Activated CD4-positive, alpha-beta T cell treated with anti-CD3 and anti-CD28 coated beads, Interleukin-2, amount 50 U/mL, for 48 hours (primary cell): ENCODE results near the gene EPHA7.

Source experiments
- DNase-seq, 2 experiments: peaks; one replicate each; pipeline ENCODE4 v3.0.0-alpha.2; 2020

The EPHA7 gene

DNA sequence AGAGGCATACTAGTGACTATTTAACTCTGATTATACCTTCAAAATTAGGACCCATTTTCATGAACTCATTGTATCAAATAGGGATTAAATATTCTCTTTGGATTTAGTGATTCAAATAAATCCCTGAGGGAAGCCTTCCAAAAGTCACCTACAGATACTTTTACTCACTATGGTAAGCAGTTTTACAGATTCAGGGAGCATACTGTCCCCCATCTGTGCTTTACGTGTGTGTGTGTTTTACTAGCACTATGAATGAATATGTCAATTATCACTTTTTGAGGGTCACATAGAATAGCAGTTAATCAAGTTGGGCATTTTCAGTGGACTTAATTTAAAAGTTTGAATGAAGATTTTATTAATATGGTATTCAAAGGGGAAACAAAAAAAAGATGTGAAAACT, 96.7 kb downstream of the EPHA7 start:
- DNase-seq, result no peak

DNA sequence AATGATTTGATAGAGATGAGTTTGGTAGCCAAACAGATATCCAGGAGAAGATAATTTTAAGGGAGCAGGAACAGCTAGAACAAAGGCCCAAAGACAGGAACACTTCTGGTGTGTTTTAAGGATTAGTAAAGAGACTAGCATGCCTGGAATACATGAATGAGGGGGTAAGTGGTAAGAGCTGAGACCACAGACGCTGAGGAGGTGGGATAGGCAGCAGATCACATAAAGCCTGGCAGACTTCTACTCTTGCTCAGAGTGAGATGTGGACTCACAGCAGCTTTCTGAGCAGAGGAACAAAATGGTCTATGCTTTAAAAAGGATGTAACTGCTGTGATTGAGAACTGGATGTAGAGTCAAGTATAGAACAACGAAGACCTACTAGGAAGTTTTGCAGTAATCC, 100.1 kb downstream of the EPHA7 start:
- DNase-seq, result no peak

DNA sequence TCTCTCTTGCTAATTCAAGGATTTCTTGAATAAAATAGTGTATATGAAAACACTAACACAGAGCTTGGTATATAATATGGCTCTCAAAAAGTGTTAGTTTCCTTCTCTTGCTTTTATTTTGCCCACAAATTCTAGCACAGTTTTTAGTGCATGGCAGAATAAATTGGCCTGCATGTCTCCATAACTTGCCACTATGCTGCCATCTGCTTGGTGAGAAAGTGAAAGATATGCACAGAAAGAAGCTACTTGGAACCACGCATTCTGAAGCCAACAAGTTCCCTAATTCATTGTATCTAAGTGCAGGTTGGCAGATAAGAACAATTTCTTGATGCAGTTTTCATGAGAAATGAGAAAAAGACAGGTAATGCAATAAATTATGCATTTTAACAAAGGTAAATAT, 101.2 kb downstream of the EPHA7 start:
- no peak for DNase-seq

DNA sequence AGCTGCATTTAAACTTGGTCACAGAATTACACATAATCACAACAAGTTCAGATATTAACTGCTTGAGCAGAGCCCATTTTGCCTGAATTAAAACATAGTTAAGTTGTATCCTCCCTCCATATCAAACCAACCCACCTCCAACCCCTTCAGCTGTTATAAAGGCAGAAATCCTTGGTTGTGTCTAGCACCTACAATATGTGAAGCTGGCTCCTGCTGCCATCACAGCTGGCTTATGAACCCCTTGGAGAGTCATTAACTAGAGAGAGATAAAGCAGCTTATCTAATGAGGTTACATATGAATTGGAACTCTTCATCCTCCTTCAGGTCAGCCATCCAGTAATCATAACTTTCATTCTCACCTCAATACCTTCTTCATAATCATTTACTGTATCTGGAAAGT, 101.8 kb downstream of the EPHA7 start:
- no peak for DNase-seq

DNA sequence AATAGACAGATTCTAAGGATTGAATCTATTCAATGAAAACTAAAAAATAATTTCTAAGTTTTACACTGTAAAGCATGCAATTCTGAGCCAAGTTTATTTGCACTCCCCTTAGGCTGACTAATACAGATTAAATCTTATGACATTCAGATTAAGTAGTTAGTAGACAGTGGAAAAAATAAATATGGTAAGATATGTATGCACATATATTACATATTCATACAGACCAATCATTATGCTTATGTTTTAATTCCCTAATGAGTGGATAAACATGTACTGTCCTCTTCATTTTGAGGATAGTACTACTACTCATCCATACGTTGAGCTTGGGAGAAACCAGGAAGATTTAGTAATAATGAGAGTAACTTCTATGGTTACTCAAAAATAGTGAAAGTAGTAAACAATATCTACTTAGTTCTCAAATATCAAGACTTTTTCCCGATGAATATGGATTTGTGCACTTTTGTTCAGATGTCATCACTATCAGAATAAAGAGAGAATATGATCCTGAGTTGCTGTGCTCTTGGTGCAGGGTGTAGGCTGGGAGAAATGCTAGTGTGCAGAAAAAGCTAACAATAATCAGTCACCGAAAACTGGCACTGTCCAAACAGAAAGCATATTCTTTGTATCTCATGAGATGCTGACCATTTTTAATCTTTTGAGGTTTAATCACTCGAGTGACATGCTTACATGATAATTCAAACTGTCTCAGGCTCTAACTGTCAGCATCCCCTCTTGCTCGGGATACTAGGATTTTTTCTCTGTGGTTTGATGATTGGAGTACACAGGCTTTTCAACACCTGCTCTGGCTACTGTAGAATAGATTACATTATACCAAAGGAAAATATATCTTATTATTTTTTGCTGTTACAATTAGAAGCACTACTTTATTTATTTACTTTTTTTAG, 111.6 kb downstream of the EPHA7 start:
- no peak for DNase-seq

DNA sequence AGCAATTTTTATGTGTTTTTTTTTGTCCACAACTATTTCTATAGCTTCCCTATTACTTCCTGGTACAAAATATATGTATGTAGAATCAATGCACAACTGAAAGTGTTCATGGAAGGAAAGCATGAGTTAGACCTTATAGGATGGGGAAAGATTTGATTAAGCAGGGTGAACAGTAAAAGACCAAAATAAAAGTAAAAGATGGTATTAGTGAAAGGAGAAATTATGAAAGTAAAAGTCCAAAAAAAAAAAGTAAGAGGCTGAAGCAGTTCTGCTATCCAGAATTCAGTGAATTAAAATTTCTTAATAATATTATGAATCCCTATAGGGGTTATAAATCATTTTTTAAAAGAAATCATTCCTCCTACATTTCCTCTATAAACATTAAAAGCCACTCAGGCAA, 114.3 kb downstream of the EPHA7 start:
- no peak for DNase-seq

DNA sequence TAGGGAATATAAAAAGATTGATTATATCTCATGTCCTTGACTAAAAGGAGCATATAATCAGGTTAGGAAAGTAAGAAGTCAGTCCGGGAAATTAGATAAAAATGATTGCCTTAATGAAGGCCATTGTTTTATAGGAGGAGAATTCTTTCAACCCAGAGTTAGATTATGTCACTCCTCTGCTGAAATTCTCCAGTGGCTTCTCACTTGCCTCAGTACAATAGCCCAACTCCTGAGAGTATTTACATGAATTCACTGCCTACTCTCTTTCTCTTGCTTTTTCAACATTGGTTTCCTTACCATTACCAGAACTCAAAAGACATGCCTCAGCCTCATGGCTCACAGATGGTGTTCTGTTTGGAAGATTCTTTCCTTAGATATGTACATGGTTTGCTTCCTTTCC, 114.9 kb downstream of the EPHA7 start:
- DNase-seq, result no peak

DNA sequence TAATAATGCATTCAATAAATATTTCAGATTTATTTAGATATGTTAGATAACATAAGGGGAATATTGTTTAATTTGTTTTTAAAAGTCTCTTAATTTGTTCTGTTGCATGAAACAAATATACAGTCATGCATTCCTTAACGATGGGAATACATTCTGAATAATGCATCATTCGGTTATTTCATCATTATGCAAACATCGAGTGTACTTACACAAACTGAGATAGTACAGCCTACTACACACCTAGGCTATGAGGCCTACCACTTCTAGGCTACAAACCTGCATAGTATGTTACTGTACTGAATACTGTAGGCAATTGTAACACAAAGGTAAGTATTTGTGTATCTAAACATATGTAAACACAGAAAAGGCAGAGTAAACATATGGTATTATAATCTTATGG, 118.7 kb downstream of the EPHA7 start:
- no peak for DNase-seq

DNA sequence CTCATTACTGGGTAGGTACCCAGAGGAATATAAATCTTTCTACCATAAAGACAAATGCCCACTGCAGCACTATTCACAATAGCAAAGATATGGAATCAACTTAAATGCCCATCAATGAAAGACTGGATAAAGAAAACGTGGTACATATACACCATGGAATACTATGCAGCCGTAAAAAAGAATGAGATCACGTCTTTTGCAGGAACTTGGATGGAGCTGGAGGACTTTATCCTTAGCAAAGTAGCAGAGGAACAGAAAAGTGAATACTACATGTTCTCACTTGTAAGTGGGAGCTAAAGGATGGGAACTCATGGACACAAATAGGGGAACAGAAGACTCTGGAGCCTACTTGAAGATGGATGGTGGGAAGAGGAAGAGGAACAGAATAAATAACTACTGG, 119.7 kb downstream of the EPHA7 start:
- no peak for DNase-seq

DNA sequence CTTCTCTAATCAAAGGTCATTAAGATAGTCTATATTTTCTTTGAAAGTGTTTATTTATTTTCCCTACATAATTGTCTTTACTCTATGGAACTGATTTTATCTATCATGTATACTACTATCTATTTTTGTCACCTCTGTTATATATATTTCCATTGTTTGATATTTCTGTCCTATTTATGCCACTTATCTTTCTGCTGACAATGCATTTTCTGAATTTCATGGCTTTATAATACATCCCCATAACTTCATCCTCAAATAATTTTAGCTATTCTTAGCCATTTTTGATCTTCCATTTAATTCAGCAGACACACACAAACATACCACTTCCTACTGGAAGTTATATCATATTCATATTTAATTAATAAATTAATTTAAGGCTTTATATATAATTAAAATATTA, 123.7 kb downstream of the EPHA7 start:
- DNase-seq, result no peak

DNA sequence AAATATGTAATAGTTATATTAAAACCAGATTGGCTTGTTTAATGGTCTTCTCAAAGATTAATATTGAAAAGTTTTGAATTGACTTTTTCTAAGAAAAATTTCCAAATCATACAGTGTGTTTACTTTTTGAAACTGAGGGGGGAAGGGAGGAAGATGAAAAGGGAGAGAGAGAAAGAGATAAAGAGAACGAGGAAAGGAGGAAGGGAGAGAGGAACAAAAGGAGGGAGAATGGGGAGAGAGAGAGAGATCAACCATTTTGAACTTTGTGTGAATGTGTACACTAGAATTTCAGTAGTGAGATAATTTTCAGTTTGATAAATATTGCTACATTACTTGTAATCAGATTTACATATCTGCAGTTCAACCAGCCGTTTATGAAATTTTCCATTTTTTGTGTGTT, 124.5 kb downstream of the EPHA7 start:
- no peak for DNase-seq

DNA sequence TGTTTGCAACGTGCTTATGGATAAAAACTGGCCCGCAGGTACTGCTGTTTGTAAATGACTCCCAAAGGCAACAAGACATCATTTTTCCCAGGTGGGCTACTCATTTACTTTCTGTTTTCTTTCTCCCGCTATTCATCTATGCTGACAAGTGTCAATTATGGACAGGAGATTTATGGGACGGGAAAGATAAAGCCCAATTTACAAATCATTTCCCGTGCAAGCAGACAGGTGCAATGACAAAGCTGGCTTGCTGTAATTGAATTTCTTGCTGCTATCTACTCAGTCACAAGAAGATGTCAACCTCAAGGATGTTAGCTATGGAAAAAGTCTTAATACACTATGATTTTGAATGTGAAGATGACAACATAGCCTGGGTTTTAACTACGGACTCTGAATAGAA, 125.5 kb downstream of the EPHA7 start:
- no peak for DNase-seq

DNA sequence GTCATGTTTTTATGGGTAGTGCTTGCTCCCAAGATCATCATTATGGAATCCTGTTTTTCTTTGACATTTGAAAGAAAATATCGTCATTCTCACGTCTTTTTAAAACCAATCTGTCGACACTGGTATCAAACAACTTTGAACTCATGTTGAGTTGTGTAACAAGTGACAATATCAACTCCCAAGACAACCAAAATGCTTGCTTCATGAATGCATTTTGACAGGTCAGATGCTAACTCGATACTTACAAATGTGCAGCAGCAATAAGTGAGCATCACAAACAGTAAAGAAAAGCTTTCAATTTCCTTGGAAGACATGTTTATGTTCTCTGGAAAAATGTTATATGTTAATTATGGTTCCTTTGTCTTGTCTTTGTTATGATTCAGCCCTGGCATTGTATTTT, 125.9 kb downstream of the EPHA7 start:
- no peak for DNase-seq

DNA sequence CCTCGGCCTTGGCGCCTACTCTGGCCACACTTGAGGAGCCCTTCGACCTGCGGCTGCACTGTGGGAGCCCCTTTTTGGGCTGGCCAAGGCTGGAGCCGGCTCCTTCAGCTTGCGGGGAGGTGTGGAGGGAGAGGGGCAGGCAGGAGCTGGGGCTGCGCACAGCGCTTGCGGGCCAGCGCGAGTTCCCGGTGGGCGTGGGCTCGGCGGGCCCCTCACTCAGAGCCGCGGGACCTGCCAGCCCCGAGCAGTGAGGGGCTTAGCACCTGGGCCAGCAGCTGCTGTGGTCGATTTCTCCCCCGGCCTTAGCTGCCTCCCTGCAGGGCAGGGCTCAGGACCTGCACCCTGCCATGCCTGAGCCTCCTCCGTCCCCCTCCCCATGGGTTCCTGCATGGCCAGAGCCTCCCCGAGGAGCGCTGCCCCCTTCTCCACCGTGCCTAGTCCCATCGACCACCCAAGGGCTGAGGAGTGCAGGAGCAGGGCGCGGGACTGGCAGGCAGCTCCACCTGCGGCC, 136.8 kb downstream of the EPHA7 start:
- DNase-seq, result no peak

DNA sequence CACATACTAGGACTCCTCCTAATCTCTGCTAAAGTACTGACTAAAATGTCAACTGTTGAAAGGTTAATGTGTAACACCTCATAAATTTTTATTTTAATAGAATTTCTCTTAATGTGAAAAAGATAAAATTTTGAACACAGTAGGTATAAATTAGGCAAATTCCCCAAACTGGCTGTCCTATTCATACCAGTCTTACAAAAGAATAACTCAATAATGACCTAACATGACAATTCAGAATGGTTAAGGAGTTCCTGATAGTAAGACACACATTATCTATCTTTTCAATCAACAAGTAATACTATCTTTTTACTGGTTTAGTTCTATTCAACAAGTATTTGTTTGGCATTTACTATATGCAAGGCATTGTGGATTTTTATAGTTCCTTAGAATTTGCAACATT, 141.1 kb downstream of the EPHA7 start:
- no peak for DNase-seq

DNA sequence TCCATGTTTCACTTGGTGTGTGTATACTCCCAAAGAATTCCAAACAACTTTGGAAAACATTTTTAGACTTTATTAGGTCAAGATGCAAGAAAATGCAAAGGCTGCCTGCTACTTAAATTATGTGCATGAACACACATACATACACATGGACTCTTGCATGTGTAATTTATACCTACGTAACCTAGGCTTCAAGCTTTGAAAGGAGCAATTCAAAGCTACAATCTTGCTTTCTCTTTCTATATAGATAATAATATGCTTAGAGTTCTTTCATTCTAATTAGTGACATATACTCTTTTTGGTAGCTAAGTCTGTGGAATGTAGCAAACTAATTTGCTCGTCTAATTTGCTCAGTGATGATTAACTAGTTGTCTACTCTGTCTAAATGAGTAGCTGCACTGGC, 146.5 kb downstream of the EPHA7 start:
- no peak for DNase-seq

DNA sequence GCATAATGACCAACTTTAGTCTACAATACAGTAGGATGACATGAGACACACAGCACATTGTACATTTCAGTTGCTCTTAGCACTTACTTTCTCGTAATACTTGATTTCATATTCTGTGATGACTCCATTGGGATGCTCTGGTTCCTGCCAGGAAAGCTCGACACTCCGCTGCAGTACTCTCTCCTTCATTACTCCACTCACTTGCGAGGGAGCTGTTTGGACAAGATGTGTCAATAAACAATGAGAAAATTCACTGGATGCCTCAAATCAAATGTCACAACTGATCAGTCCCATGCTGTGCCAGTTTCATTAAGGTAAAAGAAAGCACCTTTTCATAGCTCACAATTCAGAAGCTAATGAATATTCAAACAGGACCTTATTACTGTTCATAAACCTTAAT, 147.1 kb downstream of the EPHA7 start:
- no peak for DNase-seq

DNA sequence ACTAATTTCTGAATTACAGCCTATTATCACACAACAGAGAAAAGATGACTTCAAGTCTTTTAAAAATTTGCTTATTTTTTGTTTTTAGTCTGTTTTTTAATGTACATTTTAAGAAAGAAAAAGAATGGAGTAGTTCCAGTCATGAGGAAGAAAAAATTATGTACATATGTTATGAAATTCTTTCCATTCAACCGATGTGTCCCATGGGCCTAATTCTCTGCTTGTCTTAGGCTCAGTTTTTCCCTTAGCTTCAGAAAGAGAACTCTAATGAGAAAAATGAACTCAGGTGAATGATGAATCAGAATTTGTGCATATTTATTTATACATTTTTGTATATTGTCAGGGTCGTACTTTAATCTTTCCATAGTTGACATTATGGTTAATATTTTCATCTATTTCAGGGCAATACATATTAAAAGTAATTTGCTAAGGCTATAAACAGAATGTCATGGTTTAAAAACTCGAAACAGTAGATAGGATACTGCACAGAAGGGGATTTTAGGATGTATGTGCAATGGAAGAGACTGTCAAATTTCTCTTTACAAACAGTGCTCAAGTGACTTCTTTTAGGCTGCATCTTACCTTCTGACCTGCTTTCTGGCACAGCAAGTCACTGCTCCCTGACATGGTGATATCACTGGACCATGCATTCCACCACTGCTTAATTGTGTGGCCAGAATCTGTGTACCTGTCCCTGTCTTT, 153.1 kb downstream of the EPHA7 start:
- DNase-seq, result no peak

DNA sequence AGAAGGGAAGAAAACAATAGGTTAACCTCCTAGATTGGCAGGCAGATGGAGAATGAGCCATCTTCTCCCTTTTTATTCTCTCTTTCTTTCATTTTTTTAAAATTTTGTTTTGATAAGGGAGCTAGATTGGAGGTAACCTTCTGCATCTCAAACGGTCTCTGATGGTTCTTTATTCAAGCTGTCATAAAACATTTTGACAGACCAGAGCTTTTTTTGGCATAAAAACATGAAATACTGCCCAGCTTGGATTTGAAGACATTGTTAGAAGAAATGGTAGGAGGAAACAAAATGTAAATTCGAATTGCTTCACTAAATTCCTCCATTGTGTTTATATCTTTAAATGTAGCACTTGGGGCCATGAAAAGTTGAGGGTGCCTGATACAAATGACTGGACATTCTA, 158.5 kb downstream of the EPHA7 start:
- no peak for DNase-seq

DNA sequence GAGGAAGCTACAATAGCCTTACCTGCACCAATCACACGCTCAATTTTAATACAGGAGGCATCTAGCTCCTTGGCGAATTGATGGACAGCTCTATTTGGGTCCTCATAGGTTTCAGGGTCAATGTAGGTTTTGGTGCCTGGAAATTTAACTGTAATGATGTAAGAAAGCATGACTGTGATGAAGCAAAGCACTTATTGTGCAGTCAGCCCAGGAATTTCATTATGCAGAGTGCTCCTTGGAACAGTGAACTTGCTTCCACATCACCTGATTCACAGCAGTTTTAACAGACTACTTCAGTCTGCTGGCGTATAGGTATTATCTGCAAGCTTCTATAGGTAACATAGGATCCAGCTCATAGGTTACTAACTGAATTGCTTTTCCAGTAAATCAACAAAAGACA, 160.0 kb downstream of the EPHA7 start:
- no peak for DNase-seq

DNA sequence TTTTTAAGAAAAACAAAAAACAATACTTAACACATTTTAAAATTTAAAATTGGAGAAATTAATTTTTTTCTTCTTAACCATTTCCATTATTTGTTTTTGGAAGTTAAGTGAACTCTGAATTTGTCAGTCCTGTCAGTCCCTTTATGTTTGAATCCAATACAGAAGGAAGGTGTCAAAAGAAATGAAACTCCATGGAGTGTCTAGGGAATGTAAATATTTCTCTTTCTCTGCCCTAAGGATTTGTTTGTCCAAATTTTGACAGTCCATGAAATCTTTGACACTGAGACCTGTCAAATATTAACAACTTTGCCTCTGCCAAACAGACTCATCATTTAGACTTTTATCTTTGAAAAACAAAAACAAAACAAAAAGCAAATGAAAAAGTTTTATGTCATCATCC, 166.4 kb downstream of the EPHA7 start:
- no peak for DNase-seq

DNA sequence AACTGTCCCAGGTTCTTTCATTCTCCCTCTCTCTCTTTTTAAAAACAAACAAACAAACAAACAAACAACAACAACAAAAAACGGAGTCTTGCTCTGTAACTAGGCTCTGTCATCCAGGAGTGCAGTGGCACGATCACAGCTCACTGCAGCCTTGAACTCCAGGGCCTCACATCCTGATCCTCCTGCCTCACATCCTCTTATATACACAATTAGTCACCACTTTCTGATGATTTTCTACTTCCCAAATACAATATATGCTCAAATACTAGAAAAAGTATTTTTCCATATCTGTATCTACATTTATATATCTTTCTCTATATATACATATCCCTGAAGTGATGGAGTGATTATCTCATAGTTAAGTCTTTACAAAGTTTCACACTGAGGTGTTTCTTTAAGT, 170.7 kb downstream of the EPHA7 start:
- DNase-seq, result no peak

DNA sequence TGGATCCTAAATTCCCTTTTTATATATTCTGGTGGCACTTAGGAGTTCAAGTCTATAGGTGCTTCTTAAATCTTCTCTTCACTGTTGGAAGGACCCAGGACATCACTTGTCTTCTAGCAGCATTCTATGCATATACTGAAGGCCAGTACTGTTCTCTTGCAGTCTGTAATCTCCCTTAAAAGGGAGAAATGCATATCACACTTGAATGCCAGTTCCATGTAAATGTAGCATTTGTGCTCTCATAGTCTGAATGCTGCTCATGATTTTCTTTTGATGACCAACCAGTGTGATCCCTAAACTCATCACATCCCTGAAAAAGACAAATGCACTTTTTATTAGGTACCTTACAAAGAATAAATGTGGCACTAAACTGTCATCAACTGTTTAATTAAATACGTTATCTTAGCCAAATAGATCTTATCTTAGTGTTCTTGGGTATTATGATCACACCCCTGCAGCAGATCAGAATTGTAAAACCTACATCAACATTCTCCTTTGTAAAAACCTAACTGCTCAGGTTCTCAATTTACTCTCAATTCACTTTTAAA, 176.1 kb downstream of the EPHA7 start:
- DNase-seq, result no peak

DNA sequence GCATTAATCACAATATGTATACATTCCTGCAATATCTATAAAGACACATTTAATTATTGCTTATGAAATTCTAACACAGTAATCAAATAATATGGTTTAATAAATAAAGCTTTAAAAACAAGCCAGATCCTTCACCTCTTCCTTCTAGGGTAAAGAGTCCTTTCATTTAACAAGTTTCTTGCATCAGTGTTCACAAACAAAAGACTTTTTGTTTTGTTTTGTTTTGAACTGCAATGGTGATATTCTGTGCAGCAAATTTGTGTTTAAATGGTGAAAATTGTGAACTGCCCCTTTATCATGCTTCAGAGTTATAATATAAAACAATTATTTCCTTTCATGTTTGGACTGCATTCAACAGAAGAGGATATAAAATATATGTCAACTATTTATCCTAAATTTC, 177.3 kb downstream of the EPHA7 start:
- DNase-seq, result no peak
